Esophagus muscularis mucosa (tissue), 4 donors: ENCODE measurements around the gene CAMTA1. TPM values are rescaled to one million over a fixed set of nuclear protein-coding genes. Genes with fewer than 3 reads are reported as not detected.

ENCODE experiments used
- DNase-seq: peaks from one replicate; pipeline ENCODE4 v3.0.0-alpha.2; 2017; ENCODE audit errors: extremely low spot score
- H3K27ac ChIP-seq, 4 donors: fragments of 200-600 bp; sonication (generic); replicated peaks in 1 of 4; 1 replicate in 3 of 4; 2 replicates in 1 of 4; pipeline ENCODE4 v1.5.1; 2016 to 2019; ENCODE audit warnings: mild to moderate bottlenecking in 1 of 4
- H3K27me3 ChIP-seq, 4 donors: fragments of 200-600 bp; sonication (generic); one replicate each; pipeline versions ENCODE4 v1.5.1 to v1.6.0; 2016 to 2019
- H3K36me3 ChIP-seq, 4 donors: fragments of 200-600 bp; sonication (generic); one replicate each; pipeline ENCODE4 v1.5.1; 2016 to 2019
- H3K4me1 ChIP-seq, 4 donors: fragments of 200-600 bp; sonication (generic); one replicate each; pipeline ENCODE4 v1.5.1; 2016 to 2019
- H3K4me3 ChIP-seq, 4 donors: fragments of 200-600 bp; sonication (generic); 1 replicate in 2 of 4; 2 replicates in 2 of 4; pipeline ENCODE4 v1.5.1; 2016 to 2019; ENCODE audit warnings: mild to moderate bottlenecking in 4 of 4, moderate library complexity in 1 of 4
- H3K9me3 ChIP-seq, 4 donors: fragments of 200-600 bp; sonication (generic); 1 replicate in 3 of 4; 2 replicates in 1 of 4; pipeline ENCODE4 v1.5.1; 2016 to 2019
- EP300 ChIP-seq: sonication (generic); formaldehyde crosslinking; IDR thresholded peaks from one replicate; pipeline ENCODE4 v1.6.1; 2017; ENCODE audit warnings: antibody characterized with exemption
- POLR2A ChIP-seq: fragments of 450-650 bp; IDR thresholded peaks from one replicate; pipeline ENCODE4 v1.6.1; 2017; ENCODE audit warnings: antibody characterized with exemption, moderate library complexity, mild to moderate bottlenecking, low read depth
- POLR2AphosphoS5 ChIP-seq, 2 donors: sonication (generic); formaldehyde crosslinking; IDR thresholded peaks; one replicate each; pipeline ENCODE4 v1.6.1; 2017; ENCODE audit warnings: antibody characterized with exemption in 2 of 2
- WGBS: methylation state at CpG from one replicate; pipeline ENCODE4 v1.1.5; 2018; 5-methylcytosine and 5-hydroxymethylcytosine counted together
- intact Hi-C: fragments of 100-400 bp; cut with DNase I; formaldehyde crosslinking; loops from one replicate; pipeline ENCODE4 v1.15.1; 2023
- total RNA-seq, 4 donors: library from RNA; depleted of rRNA; stranded (reverse); fragments of >200 nt; gene quantifications; one replicate each; pipeline versions ENCODE4 v1.1.0 to v1.2.1, GENCODE V29; 2016
- TF ChIP-seq, protein P1 (sequence below), 3 experiments: fragments of 200-600 bp in 2 of 3; fragments of 450-650 bp in 1 of 3; sonication (generic) in 2 of 3; IDR thresholded peaks; one replicate each; pipeline ENCODE4 v1.5.1; 2017 to 2019; ENCODE audit warnings: antibody characterized with exemption in 3 of 3, mild to moderate bottlenecking in 2 of 3, moderate library complexity in 1 of 3

Gene CAMTA1
- total RNA-seq, 4 donors from 2014 or later, result 109 to 226 (median 139) TPM

- no peaks in the 10 kb centered on the region for H3K36me3 ChIP-seq
- no peak for DNase-seq
- intact Hi-C loops, result no loop called here
- 78% methylated on average over 14 of the region's 23 CpGs for WGBS
- peaks cover 0 to 19% (median 10%) of the 10 kb centered on the region in 4 donors for H3K4me1 ChIP-seq
- H3K9me3 ChIP-seq, result no peaks in the 10 kb centered on the region
- peaks cover 0 to 9% (median 0%) of the 10 kb centered on the region in 4 donors for H3K27me3 ChIP-seq
- H3K27ac ChIP-seq, result no peak overlapping the region
- TF ChIP-seq POLR2AphosphoS5 (IDR thresholded peaks at IDR 0.05), result no peak
- TF ChIP-seq EP300, result no peak
- TF ChIP-seq, protein P1, sequence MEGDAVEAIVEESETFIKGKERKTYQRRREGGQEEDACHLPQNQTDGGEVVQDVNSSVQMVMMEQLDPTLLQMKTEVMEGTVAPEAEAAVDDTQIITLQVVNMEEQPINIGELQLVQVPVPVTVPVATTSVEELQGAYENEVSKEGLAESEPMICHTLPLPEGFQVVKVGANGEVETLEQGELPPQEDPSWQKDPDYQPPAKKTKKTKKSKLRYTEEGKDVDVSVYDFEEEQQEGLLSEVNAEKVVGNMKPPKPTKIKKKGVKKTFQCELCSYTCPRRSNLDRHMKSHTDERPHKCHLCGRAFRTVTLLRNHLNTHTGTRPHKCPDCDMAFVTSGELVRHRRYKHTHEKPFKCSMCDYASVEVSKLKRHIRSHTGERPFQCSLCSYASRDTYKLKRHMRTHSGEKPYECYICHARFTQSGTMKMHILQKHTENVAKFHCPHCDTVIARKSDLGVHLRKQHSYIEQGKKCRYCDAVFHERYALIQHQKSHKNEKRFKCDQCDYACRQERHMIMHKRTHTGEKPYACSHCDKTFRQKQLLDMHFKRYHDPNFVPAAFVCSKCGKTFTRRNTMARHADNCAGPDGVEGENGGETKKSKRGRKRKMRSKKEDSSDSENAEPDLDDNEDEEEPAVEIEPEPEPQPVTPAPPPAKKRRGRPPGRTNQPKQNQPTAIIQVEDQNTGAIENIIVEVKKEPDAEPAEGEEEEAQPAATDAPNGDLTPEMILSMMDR (IDR thresholded peaks at IDR 0.05), result no peak
- no peak for TF ChIP-seq POLR2A
- H3K4me3 ChIP-seq, result no peak overlapping the region
These were observed 751.0 kb downstream of the CAMTA1 start for GRCh38 chr1:7535934-7536878.

DNA sequence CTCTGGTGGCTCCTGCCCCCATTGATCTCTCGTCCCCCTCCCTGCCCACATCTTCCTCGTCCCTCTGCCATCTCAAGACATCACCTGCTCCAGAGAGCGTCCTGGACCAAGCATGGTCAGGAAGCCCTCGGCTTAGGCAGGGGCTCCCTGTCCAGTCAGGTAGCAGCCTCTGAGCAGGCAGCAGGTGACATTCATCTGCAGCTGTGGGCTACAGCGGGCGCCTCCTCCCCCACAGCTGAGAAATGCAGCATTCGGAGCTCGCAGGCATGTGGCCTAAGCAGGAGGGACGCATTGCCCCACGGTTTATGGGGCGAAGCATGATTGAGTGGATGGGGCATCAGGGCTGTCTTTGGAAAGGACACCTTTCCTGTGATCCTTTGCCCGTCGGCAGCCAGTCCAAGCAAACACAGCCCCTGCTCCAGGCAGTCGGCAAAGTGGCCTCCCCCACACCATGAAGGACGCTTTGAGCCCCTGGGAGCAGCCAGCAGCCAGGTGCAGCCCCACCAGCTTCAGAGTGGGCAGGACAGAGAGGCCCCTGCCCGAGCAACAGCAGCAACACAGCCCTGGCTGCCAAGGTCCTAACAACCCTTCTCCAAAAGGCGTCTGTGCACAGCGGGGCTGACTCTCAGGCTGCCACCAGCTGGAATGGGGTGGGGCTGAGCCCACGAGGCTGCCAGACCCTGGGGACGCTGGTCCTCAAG lies 751.8 kb downstream of the CAMTA1 start:
- Histone ChIP-seq H3K27ac (no peak overlapping the region), H3K36me3 (no peaks in the 10 kb centered on the region), H3K27me3 (peaks cover 0 to 9% (median 0%) of the 10 kb centered on the region in 4 donors), H3K4me1 (peaks cover 0 to 19% (median 10%) of the 10 kb centered on the region in 4 donors), H3K4me3 (no peak overlapping the region), H3K9me3 (no peaks in the 10 kb centered on the region)
- 85% methylated on average over 9 of the region's 20 CpGs for WGBS
- intact Hi-C loops, result no loop called here
- TF ChIP-seq EP300, result no peak
- no peak for TF ChIP-seq POLR2A
- TF ChIP-seq, protein P1 (IDR thresholded peaks at IDR 0.05), result no peak
- no peak for TF ChIP-seq POLR2AphosphoS5 (IDR thresholded peaks at IDR 0.05)
- no peak for DNase-seq

DNA sequence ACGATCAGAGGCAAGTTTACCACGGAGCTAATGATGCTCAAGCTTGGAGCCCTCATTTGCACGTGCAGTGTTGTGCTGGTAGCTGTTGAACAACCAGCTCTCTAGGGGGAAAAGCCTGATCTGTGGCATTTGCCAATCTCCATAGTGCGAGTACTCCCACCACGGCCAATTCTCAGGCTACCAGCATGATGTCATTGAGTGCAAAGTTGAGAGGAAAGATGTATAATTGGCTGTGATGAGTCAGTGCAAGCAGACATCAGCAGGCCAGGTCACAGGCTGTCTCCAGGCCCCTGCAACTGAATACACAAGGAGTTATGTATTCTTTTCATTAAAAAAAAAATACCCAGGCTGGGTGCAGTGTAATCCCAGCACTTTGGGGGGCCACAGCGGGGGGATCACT lies 752.8 kb downstream of the CAMTA1 start:
- Histone ChIP-seq H3K4me3 (no peak overlapping the region), H3K27me3 (peaks cover 0 to 9% (median 0%) of the 10 kb centered on the region in 4 donors), H3K4me1 (peaks cover 0 to 17% (median 10%) of the 10 kb centered on the region in 4 donors), H3K36me3 (no peaks in the 10 kb centered on the region), H3K9me3 (no peaks in the 10 kb centered on the region), H3K27ac (no peak overlapping the region)
- no peak for TF ChIP-seq POLR2AphosphoS5 (IDR thresholded peaks at IDR 0.05)
- TF ChIP-seq POLR2A, result no peak
- TF ChIP-seq, protein P1 (IDR thresholded peaks at IDR 0.05), result no peak
- TF ChIP-seq EP300, result no peak
- 87% methylated on average over 6 of the region's 6 CpGs for WGBS
- intact Hi-C loops, result no loop called here
- no peak for DNase-seq

- Histone ChIP-seq H3K27me3 (peaks cover 0 to 9% (median 0%) of the 10 kb centered on the region in 4 donors), H3K36me3 (no peaks in the 10 kb centered on the region), H3K27ac (no peak overlapping the region), H3K4me3 (no peak overlapping the region), H3K4me1 (peaks cover 0 to 6% (median 5%) of the 10 kb centered on the region in 4 donors), H3K9me3 (no peaks in the 10 kb centered on the region)
- intact Hi-C loops, result no loop called here
- TF ChIP-seq, protein P1 (IDR thresholded peaks at IDR 0.05), result no peak
- TF ChIP-seq EP300 (no peak), POLR2A (no peak), POLR2AphosphoS5 (IDR thresholded peaks at IDR 0.05) (no peak)
- 88% methylated on average over 7 of the region's 10 CpGs for WGBS
- no peak for DNase-seq
These were observed 753.9 kb downstream of the CAMTA1 start for GRCh38 chr1:7538849-7539768.
